ENCODE measurements around the gene FGF14.

FGF14 gene

GRCh38 chr13:101739382-101740178 lies 662.3 kb downstream of the FGF14 start:
- no peak overlapping the region for H3K4me3 ChIP-seq (ENCODE audit: low read depth, low read length)
- TF ChIP-seq, protein P1, sequence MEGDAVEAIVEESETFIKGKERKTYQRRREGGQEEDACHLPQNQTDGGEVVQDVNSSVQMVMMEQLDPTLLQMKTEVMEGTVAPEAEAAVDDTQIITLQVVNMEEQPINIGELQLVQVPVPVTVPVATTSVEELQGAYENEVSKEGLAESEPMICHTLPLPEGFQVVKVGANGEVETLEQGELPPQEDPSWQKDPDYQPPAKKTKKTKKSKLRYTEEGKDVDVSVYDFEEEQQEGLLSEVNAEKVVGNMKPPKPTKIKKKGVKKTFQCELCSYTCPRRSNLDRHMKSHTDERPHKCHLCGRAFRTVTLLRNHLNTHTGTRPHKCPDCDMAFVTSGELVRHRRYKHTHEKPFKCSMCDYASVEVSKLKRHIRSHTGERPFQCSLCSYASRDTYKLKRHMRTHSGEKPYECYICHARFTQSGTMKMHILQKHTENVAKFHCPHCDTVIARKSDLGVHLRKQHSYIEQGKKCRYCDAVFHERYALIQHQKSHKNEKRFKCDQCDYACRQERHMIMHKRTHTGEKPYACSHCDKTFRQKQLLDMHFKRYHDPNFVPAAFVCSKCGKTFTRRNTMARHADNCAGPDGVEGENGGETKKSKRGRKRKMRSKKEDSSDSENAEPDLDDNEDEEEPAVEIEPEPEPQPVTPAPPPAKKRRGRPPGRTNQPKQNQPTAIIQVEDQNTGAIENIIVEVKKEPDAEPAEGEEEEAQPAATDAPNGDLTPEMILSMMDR (conservative IDR thresholded peaks at IDR 0.05; ENCODE audit: low read depth, low read length): no peak
- no peak for DNase-seq (ENCODE audit: low read depth)

- DNase-seq (ENCODE audit: low read depth): no peak
- TF ChIP-seq, protein P1 (conservative IDR thresholded peaks at IDR 0.05; ENCODE audit: low read depth, low read length): no peak
- no peak overlapping the region for H3K4me3 ChIP-seq (ENCODE audit: low read depth, low read length)
These were observed 663.5 kb downstream of the FGF14 start for GRCh38 chr13:101738336-101738735.

DNA sequence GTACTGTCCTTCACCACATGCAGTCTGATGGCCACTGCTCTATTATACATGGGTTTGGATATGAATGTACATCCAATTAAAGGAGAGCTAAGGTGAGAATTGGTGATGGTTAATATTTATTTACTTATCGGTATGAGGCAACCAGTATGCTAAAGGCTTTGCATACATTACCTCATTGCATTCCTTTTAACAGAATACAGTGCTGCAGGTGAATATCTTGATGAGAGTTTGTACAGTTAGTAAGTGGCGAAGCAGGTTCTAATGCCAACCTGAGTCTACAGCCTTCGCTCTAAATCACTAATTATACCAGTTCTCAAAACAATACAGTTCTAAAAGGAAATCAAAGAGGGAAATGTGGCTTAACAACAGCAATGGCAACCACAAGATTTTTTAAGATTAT lies 665.3 kb downstream of the FGF14 start:
- no peak for DNase-seq (ENCODE audit: low read depth)
- no peak overlapping the region for H3K4me3 ChIP-seq (ENCODE audit: low read depth, low read length)
- TF ChIP-seq, protein P1 (conservative IDR thresholded peaks at IDR 0.05; ENCODE audit: low read depth, low read length): no peak

GRCh38 chr13:101730420-101731000 lies 671.3 kb downstream of the FGF14 start:
- DNase-seq (ENCODE audit: low read depth): peak; percentile 23
- TF ChIP-seq, protein P1 (conservative IDR thresholded peaks at IDR 0.05; ENCODE audit: low read depth, low read length): no peak
- H3K4me3 ChIP-seq (ENCODE audit: low read depth, low read length): no peak overlapping the region

DNA sequence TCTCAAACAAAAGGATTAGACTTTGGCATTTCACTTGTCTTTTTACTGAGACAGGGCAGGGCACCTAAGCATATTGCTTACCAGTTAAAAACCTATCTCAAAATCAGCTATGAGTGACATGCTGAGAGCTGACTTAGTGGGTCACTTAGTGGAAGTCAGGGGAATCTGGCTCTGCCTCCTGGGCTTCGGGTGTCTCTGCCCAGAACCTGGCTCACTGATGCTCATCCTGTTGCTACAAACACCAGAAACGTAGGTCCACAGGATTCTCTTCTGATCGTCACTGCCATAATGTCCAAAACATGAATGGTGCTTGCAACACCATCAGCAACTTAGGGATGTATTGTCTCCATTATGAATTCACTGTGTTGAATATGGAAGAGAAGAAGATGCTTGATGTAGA lies 673.2 kb downstream of the FGF14 start:
- TF ChIP-seq, protein P1 (conservative IDR thresholded peaks at IDR 0.05; ENCODE audit: low read depth, low read length): no peak
- H3K4me3 ChIP-seq (ENCODE audit: low read depth, low read length): no peak overlapping the region
- DNase-seq (ENCODE audit: low read depth): no peak

DNA sequence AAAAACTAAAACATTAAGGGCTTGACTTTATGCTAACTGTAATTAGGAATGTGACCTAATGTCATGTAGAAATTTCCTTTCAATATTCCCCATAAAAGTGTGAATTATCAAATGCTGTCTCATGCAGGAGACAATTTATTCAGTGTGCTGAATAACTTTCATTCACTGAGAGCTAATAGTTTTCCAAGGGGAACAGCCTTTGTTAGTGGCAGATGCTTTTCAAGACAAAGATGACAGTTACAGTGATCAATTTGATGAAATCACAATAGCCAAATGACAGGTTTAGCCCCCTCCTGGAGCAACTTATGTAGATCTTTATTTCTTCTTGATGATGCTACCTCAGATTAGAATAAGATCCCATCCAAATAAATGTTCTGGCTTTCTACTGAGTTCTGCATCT lies 673.8 kb downstream of the FGF14 start:
- TF ChIP-seq, protein P1 (conservative IDR thresholded peaks at IDR 0.05; ENCODE audit: low read depth, low read length): no peak
- no peak overlapping the region for H3K4me3 ChIP-seq (ENCODE audit: low read depth, low read length)
- no peak for DNase-seq (ENCODE audit: low read depth)

- DNase-seq (ENCODE audit: low read depth): no peak
- TF ChIP-seq, protein P1 (conservative IDR thresholded peaks at IDR 0.05; ENCODE audit: low read depth, low read length): no peak
- H3K4me3 ChIP-seq (ENCODE audit: low read depth, low read length): no peak overlapping the region
These were observed 674.7 kb downstream of the FGF14 start for GRCh38 chr13:101727118-101727517.

Data from choroid plexus epithelial cell (primary cell).